Esophagus (tissue), 2 donors: ENCODE results near the gene COX8C. TPM values are rescaled to one million over a fixed set of nuclear protein-coding genes. Genes with fewer than 3 reads are reported as not detected.

Experiments used
- polyA plus RNA-seq, 2 donors: library from polyadenylated mRNA; stranded (reverse); fragments of 200-250 nt; gene quantifications; one replicate each; pipeline ENCODE4 v1.2.3, GENCODE V29; 2013
- donor health status: healthy with polysubstance abuse.
- donor health status: Bipolar disorder and iron deficiency.

COX8C gene
- polyA plus RNA-seq, 2 donors = not detected

Other genes starting within 250 kb of the COX8C start
- 10 to 100 TPM; 15.8 to 22.4 TPM for gene ITPK1, start 231.3 kb upstream of the COX8C start, polyA plus RNA-seq
- 10 to 100 TPM in 1 of 2 donors, 1 to 10 TPM in 1; 5.4 to 12.7 TPM for gene MOAP1, start 162.3 kb upstream of the COX8C start, polyA plus RNA-seq
- 10 to 100 TPM in 1 of 2 donors, 1 to 10 TPM in 1; 8.6 to 10.3 TPM for gene LYSET, start 161.9 kb upstream of the COX8C start, polyA plus RNA-seq
- gene GON7, start 140.1 kb upstream of the COX8C start, polyA plus RNA-seq = 10 to 100 TPM in 1 of 2 donors, 1 to 10 TPM in 1; 8.0 to 10.8 TPM
- 10 to 100 TPM in 1 of 2 donors, 1 to 10 TPM in 1; 7.8 to 11.7 TPM for gene UBR7, start 139.9 kb upstream of the COX8C start, polyA plus RNA-seq
- gene BTBD7, start 14.1 kb upstream of the COX8C start, polyA plus RNA-seq = 10 to 100 TPM in 1 of 2 donors, 1 to 10 TPM in 1; 7.7 to 10.7 TPM
- gene UNC79, start 83.8 kb downstream of the COX8C start, polyA plus RNA-seq = under 1 TPM; 0.01 to 0.02 TPM